Activated CD4-positive, CD25-positive, alpha-beta regulatory T cell treated with anti-CD3 and anti-CD28 coated beads, Interleukin-2, amount 50 U/mL, for 24 hours (primary cell): ENCODE data around the gene TMEM94.
"Not testable (repeated sequence)": the region's sequence is repeated elsewhere in the genome, so short reads cannot be mapped to it uniquely, and the experiment has no call there.

ENCODE experiments used
- ATAC-seq, 2 donors: fragments of 150-1000 bp; cut with Tn5 transposase; one replicate each; pipeline ENCODE4 v1.10.0; 2021; ENCODE audit warnings: mild to moderate bottlenecking in 1 of 2, moderate library complexity in 1 of 2

The TMEM94 gene

DNA sequence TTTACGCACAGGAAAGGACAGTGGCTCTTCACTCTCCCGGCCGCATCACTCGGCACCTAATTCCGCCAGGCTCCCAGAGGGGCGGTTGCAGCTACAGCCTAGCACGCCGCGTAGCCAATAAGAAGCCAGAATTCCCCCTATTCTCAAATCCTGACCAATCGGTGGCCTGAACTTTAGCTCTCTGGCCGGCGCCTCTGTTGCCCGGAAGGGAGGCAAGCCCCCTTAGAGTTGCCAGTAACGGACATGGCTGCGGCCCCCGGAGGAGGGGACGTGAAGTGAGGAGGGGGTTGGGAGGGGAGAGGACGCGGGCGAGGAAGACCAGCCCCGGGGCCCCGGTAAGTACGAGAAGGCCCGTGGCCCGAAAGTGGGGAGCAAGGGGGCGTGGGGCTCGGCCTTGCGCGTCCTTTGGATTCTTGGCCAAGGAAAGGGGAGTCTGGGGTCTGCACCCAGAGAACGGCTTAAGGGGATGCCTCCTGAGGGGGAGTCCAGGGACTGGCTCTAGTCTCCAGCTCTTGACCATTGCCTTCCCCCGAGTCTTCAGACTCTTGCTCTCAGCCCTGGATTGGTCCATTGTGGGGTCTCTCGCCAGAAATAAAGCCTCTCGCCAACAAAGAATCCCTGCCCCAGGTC lies at the start of gene TMEM94:
Gene TMEM94, plus strand, starts transcription at position 219 of the 630 bp plus-strand sequence. CDS start 15,271 bp downstream, outside the sequence.
- peak; percentile 98 to 100 for ATAC-seq

DNA sequence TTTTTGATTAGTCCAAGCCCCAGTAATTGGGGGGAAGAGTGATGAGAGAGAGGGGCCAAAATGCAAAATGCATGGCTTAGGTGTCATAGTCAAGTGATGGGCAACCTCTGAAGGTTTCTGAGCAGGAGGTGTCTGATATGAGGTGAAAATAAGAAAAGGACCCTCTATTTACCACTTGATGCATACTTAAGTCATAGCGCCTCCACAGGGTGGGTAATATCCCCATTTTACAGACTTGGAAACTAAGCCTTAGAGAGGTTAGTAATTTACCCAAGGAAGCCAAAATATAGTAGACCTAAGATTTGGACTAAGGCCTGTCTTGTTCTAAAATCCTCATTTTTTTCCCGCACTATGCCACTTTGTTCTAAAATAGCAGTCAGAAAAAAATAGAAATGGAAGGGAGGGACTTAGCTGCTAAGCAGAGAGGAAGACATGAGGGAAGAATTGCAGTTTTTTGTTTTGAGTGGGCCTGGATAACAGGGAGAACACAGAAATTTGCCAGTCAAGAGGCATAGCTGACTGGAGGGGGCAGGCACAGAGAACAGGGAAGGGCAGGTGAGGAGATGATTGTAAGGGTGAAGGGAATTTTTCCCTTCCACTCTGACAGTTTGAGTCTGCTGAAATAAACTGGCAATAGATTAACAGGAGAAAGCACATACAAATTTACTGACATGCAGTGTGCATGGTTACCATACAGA lies 48.6 kb upstream of the TMEM94 start:
- ATAC-seq, result no peak

DNA sequence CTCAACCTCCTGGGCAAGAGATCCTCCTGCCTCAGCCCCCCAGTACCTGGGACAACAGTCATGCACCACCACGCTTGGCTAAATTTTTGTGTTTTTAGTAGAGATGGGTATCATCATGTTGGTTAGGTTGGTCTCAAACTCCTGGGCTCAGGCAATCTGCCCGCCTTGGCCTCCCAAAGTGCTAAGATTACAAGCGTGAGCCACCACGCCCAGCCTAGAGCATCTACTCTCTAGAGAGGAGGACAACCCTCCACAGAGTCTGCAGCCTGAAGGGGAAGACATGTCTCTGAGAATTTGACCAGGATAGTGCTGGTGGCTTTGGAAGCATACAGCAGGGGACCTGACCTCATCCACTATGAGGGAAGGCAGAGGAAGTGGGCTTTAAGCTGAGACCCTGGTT lies 46.3 kb upstream of the TMEM94 start:
- no peak for ATAC-seq

DNA sequence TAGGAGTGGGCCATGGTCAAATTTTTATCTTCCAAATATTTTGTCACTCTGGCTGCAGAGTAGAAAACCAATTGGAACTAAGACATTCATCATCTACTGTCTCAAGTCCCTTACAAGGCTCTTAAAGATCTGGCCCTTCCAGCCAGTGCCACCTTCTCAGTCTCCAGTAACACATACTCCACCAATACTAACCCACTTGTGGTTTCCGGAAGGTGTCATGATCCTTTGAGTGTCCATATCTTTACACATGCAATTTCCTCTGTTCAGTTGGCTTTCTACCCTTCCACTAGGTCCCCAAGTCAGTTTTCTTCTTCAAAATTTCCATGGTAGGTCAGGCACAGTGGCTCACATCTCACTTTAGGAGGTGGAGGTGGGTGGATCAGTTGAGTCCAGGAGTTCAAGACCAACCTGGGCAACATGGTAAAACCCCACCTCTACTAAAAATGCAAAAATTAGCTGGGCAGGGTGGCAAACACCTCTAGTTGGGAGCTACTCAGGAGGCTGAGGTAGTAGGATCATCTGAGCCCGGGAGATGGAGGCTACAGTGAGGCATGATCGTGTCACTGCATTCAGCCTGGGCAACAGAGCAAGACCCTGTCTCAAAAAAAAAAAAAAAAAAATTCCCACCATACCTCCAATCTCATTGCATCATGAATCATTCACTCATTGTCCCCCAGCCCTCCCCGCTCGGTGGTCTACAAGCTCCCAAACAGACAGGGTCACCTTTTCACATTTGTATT lies 44.9 kb upstream of the TMEM94 start:
- no peak for ATAC-seq

DNA sequence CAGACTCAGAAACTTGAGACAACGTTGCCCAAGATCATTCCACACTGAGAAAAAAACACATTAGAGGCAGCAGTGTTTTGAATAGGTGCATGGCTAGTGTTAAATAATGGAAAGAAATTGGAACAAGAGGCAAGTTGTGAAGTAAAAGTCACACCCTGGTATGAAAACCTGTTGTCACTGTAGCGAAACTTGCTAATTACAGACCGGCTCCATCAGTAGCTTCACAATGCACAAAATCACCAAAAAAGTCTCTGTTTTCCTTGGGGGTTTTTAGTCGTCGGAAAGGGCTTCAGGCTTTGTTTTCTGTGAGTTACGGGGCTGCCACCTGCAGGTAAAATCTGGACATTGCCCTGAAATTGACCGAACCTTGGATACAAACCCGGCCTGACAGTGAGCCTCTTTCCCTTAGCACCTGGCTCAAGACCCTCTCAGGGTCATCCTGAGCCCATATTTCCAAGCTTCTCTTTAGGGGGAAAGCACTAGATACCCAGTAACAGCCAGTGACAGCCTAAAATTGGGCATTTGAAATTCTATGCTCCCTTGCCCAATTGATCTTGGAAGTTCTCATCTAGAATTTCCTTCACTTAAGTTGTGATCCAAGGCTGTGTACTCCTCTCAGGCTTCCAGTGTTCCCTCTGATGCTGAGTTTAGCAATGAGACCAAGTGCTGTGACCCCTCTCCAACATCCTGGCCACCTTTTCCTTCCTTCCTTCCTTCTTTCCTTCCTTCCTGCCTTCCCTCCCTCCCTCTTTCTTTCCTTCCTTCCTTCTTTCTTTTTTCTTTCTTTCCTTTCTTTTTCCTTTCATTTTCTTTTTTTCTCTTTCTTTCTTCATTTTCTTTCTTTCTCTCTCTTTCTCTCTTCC lies 43.7 kb upstream of the TMEM94 start:
- peak; percentile 70 to 77 for ATAC-seq

DNA sequence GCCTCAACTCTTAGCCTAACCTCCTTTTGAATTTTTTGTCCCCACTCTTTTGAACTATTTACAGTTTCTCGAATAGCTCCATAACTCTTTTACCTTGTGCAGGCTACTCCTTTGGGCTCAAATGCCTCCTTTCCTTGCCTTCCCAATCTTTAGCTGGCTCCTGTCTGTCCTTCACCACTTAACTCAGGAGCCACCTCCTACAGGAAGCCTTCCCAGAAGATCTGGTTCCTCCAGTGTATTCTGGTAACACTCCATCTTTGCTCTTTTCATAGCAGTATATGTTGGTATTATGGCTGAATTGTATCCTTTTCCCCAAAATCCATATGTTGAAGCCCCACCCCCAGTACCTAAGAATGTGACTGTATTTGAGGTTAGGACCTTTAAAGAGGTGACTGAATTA lies 41.9 kb upstream of the TMEM94 start:
- ATAC-seq, result no peak

DNA sequence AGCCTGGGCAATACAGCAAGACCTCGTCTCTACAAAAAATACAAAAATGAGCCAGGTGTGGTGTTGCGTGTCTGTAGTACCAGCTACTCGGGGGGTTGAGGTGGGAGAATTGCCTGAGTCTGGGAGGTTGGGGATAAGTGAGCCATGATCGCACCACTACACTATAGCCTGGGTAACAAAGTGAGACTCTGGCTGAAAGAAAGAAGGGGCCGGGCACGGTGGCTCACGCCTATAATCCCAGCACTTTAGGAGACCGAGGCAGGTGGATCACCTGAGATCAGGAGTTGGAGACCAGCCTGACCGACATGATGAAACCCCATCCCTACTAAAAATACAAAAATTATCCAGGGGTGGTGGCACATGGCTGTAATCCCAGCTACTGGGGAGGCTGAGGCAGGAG lies 40.4 kb upstream of the TMEM94 start:
- no peak for ATAC-seq

DNA sequence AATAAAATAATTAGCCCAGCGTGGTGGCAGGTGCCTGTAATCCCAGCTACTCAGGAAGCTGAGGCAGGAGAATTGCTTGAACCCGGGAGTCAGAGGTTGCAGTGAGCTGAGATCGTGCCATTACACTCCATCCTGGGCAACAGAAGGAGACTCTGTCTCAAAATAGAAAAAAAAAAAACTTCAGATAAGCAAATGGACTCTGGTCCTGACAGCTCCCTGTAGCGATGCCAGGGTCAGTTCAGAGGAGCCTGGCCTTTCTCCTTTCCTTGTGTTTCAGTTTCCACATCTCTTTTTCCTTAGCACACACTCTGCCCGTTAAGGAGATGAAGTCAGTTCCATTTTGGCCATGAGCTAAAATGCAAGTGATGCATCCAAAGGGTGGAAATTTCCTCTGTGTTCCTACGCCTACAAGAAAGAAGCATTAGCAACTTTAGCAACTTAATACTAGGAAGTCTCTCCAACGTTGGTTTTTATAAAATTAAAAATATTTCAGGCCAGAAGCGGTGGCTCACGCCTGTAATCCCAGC lies 39.3 kb upstream of the TMEM94 start:
- no peak for ATAC-seq

DNA sequence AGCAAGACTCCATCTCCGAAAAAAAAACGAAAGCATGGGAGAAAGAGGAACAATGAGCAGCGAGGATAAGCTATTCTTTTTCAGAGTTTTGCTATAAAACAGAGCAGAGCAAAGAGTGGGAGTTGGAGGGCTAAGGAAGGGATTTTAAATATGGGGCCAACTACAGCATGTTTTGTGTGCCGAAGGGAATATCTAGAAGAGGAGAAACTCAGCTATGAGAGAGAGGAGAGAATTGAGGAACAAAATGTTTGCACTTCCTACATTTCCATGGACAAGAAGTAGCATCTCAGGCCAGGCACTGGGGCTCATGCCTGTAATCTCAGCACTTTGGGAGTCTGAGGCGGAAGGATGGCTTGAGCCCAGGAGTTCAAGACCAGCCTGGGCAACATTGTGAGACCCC lies 37.9 kb upstream of the TMEM94 start:
- ATAC-seq, result no peak

DNA sequence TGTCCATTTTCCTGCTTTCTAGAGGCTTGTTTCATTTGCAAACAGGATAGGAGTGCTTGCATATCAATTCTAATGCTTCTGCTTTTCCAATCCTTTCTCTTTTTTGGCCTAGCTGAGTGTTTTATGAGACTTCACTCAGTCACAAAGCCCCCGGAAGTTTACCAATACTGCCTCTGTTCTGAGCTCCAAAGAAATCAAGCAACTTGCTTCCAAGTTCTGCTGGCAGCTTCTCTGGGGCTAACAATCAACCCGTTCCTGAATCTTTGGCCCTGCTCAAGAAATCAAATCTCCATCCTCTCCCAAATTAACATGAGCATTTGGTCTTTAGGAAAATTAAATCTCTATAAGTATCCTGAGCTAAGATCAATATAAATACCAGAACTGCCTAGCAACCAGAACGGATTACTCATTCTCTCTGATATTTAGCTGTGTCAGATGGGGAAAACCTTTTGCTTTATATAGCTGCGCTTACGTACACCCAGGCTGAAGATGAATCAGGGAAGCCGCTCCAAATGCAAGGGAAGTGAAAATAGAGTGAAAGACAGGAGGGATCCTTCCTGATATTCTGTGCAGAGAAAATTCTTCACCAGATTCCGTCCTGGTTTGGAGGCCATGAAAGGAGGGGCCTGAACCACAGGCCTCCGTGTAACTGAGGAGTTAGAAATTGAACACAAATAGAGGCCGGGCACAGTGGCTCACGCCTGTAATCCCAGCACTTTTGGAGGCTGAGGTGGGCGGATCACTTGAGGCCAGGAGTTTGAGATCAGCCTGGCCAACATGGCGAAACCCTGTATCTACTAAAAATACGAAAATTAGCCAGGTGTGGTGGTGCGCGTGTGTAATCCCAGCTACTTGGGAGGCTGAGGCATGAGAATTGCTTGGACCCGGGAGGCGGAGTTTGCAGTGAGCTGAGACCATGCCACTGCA lies 27.6 kb upstream of the TMEM94 start:
- peak; percentile 44 to 55 for ATAC-seq

DNA sequence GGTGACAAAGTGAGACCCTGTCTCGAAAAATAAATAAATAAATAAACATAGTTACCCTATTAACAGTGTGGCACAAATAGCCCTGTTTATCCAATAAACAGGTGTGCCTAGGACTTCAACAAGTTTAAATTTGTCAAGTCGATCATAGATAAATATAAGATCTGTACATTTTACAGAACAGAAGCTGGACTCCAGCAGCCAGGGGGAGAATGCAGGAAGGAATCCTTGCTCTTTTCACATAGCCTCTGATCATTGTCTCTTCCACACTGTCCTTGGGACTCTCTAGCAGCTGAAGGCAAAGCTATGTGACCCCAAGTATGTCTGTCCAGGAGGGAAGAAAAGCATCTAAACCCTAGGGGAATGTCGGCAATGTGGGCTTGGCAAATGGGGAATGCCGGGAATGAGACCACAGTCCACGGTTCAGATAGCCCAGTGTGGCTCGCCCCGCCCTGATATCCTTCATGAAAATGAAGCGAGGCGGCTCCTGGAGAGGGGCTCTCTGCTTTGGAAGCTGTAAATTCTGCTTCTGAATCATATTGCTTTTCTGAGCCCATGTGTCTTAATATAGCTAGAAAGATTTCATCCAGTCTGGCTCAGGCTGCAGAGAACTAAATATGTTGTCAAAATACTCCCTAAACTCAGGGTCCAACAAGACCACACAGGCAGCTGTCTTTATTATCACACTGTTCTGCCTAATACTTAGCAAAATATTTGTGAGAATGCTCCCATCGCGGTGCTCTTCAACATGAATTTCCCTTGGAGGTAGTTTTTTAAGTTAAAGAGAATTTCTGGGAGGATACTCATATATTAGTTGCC lies 26.1 kb upstream of the TMEM94 start:
- ATAC-seq, result no peak

DNA sequence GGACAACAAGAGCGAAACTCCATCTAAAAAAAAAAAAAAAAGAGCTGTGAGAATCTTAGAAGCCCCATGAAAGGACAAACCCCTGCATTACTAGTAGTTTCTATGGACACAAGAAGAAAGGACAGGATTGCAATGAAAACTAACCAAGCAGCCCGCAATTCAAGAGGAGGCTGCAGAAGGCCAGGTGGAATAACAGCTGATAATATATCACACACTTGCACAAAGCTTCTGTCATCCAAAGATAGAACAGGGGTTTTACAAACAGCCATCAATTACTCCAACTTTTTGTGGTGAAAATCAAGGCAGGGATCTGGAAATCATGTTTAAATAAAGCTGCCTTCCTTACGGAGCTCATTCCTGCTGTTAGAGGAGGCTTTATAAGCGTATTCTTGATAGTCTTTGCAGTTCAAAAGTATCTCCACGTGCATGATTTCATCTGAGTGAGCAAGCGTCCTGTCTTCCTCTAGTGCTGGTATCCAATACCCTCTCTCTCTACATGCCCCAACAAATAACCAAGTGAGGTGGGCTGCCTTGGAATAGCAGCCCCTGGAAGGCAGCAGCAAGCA lies 23.1 kb upstream of the TMEM94 start:
- ATAC-seq, result no peak

DNA sequence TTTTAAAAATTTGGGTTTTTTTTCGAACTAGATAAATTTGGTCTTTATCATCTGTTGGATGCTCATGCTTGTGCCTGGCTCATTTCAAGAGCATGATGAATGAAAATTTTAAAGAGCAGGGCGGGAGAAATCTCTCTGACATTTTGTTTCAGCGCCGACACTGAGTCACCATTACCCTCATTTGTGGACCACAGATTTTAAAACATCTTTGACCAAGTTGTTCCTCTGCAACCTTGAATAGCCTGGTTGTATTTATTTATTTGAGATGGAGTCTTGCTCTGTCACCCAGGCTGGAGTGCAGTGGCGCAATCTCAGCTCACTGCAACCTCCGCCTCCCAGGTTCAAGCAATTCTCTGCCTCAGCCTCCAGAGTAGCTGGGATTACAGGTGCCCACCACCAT lies 22.0 kb upstream of the TMEM94 start:
- not testable (repeated sequence) for ATAC-seq

DNA sequence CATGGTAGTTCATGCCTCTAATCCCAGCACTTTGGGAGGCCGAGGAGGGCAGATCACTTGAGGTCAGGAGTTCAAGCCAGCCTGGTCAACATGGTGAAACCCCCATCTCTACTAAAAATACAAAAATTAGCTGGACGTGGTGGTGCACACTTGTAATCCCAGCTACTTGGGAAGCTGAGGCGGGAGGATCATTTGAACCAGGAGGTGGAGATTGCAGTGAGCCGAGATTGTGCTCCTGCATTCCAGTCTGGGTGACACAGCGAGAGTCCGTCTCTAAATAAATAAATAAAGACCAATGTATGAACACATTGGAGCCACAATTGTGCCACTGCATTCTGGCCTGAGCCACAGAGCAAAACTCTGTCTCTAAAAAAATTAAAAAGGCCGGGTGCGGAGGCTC lies 19.0 kb upstream of the TMEM94 start:
- ATAC-seq, result not testable (repeated sequence)

DNA sequence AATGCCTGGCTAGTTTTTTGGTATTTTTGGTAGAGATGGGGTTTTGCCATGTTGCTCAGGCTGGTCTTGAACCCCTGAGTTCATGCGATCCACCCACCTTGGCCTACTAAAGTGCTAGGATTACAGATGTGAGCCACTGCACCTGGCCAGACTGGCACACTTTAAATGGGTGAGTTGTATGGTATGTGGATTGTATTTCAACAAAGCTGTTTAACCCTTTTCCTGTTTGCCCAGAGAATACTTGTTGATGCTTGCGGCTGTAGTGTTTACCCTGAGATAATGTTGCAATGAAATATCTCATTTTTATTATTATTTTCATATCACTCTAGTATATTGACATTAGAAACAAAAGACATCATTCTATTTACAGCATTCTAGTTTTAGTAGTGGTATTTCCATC lies 17.1 kb upstream of the TMEM94 start:
- ATAC-seq, result no peak

DNA sequence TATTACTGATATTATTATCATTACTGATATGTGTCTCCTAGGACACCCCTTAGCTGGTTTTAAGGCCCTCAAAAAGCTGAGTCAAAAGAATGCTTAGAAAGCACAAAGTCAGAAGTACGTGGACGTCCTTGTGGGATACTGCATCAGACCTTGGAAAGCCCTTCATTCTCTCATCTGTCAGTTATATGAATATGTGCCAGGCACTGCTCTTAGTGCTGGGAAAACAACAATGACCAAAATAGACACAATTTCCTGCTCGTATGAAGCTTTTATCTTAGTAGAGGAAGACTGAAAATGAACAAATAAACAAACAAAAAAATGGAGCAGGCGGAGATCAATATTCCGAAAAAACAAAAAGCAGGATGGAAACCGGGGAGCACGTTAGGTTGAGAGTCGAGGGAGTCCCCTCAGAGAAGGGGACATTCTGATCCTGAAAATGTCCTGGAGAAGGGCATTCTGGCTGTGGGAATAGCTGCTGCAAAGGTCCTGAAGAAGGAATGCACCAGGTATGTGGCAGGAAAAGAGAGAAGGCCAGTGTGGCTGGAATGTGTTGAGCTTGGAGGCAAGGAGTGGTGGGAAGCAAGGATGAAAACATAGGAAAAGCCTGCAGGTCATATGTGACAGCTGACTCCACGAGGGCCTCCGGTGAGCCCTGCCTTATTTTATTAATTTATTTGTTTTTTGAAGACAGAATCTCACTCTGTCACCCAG lies 15.5 kb upstream of the TMEM94 start:
- ATAC-seq, result no peak

DNA sequence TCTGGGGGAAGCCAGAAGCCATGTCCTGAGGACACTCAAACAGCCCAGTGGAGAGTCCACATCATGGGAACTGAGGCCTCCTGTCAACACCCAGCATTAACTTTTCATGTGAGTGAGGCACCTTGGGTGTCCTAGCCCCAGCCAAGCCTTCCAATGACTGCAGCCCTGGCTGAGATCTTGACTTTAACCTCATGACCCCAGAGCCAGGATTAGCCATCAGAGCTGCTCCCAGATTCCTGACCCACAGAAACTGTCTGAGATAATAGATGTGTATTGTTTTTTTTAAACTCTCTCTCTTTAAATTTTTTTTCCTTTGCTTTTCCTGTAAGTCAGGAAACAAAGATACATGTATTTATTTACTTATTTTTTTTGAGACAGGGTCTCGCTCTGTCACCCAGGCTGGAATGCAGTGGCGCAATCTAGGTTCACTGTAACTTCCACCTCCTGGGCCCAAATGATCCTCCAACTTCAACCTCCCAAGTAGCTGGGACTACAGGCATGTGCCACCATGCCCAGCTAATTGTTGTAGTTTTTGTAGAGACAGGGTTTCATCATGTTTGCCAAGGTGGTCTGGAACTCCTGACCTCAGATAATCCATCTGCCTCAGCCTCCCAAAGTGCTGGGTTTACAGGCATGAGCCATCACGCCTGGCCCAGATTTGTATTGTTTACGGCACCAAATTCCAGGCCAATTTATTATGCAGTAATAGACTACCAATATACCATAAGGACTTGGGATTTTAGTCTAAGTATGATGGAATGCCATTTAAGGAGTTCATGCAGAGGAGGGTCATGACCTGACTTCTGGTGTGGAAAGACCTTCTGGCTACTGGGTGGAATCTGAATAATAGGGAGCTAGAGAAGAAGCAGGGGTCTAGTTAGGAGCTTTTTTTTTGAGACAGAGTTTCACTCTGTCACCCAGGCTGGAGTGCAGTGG lies 14.0 kb upstream of the TMEM94 start:
- no peak for ATAC-seq

DNA sequence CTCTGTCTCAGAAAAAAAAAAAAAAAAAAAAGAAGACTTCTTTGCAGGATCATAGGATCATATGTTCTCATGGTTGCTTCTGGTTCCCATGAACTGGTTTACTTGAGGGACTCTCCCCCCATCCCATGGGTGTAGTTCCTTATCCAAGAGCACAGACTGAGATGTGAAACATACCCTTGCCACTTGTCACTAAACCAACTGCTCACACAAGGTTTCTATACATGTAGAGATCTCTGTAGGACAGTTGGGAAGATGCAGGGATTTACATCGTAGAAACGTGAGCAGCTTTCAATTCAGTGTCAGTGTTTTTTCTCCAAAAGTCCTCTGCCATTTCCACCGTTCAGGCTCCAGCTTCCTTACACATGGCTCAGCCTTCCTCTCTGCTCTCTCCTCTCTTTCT lies 11.1 kb upstream of the TMEM94 start:
- no peak for ATAC-seq
